ENCODE measurements around the gene TAS2R3. TPM values are rescaled to one million over a fixed set of nuclear protein-coding genes. Genes with fewer than 3 reads are reported as not detected.

Gene TAS2R3
- total RNA-seq, 3 donors from 2014 or later (not counting 1 experiment from before 2014, with no cell fraction given) = 0.79 TPM; not detected in 2

- Mint-ChIP-seq H3K4me3 (no peak overlapping the region), H3K9me3 (no peaks in the 10 kb centered on the region), H3K4me1 (no peaks in the 10 kb centered on the region), H3K36me3 (no peaks in the 10 kb centered on the region), H3K27ac (no peak overlapping the region), H3K27me3 (ENCODE audit: low read depth in 2 of 2) (no peaks in the 10 kb centered on the region)
- Histone ChIP-seq H3K4me1 (ENCODE audit: control insufficient read depth, insufficient read depth, low read length) (no peaks in the 10 kb centered on the region), H3K27ac (ENCODE audit: low read length) (no peak overlapping the region), H3K9me3 (ENCODE audit: control insufficient read depth, insufficient read depth, low read length) (no peaks in the 10 kb centered on the region), H3K36me3 (ENCODE audit: control insufficient read depth, insufficient read depth, low read length) (no peaks in the 10 kb centered on the region), H3K27me3 (ENCODE audit: control insufficient read depth, insufficient read depth, low read length) (no peaks in the 10 kb centered on the region), H3K4me3 (ENCODE audit: low read length) (no peak overlapping the region)
- DNase-seq = no peak
- intact Hi-C loops (cut with micrococcal nuclease) = no loop called here
- ATAC-seq = no peak
- TF ChIP-seq CTCF (IDR thresholded peaks at IDR 0.05) = no peak
- WGBS (ENCODE audit: insufficient coverage) = 96% methylated on average over 2 of the region's 2 CpGs
Observed at GRCh38 chr7:141792526-141792925, 28.6 kb downstream of the TAS2R3 start.

Other genes starting within 250 kb of the TAS2R3 start
- 100 to 1,000 TPM in 1 of 3 donors, 10 to 100 TPM in 2; 70.0 to 106 (median 99.0) TPM for gene AGK, start 212.7 kb upstream of the TAS2R3 start, total RNA-seq
- 10 to 100 TPM; 28.9 to 57.0 (median 47.6) TPM for gene DENND11, start 61.9 kb upstream of the TAS2R3 start, total RNA-seq
- gene WEE2, start 55.7 kb upstream of the TAS2R3 start, total RNA-seq = under 1 TPM; 0.16 to 0.68 (median 0.23) TPM
- gene SSBP1, start 25.7 kb upstream of the TAS2R3 start, total RNA-seq = 100 to 1,000 TPM in 2 of 3 donors, 10 to 100 TPM in 1; 98.7 to 112 (median 106) TPM
- gene TAS2R4, start 12.6 kb downstream of the TAS2R3 start, total RNA-seq = under 1 TPM; 0.16 to 0.83 (median 0.59) TPM
- gene TAS2R5, start 26.1 kb downstream of the TAS2R3 start, total RNA-seq = 1 to 10 TPM in 2 of 3 donors, under 1 TPM in 1; 0.75 to 1.9 (median 1.3) TPM
- gene PRSS37, start 77.4 kb downstream of the TAS2R3 start, total RNA-seq = not detected
- not detected for gene OR9A4, start 152.3 kb downstream of the TAS2R3 start, total RNA-seq
- under 1 TPM in 1 of 3 donors, not detected in 2; 0.60 TPM for gene CLEC5A, start 182.9 kb downstream of the TAS2R3 start, total RNA-seq
- gene TAS2R38, start 209.7 kb downstream of the TAS2R3 start, total RNA-seq = not detected
- gene MGAM, start 231.8 kb downstream of the TAS2R3 start, total RNA-seq = 10 to 100 TPM; 17.3 to 72.5 (median 31.9) TPM

Measured in natural killer cell (primary cell).